Endodermal cell (in vitro differentiated cells): ENCODE results near the gene OGA. TPM values are rescaled to one million over a fixed set of nuclear protein-coding genes. Genes with fewer than 3 reads are reported as not detected.

Source experiments
- DNase-seq: peaks from one replicate; pipeline ENCODE4 v3.0.0-alpha.2; 2017
- H3K27ac ChIP-seq: 2 replicates; pipeline ENCODE4 v1.5.1; 2013; ENCODE audit warnings: mild to moderate bottlenecking, low read depth, low read length, moderate library complexity
- H3K27me3 ChIP-seq: 2 replicates; pipeline ENCODE4 v1.6.1; 2013; ENCODE audit warnings: mild to moderate bottlenecking, low read length, moderate library complexity; ENCODE audit not compliant: insufficient read depth, control insufficient read depth, poor library complexity, severe bottlenecking
- H3K36me3 ChIP-seq: 2 replicates; pipeline ENCODE4 v1.7.0; 2013; ENCODE audit warnings: mild to moderate bottlenecking, low read length, moderate library complexity; ENCODE audit not compliant: control insufficient read depth, insufficient read depth
- H3K4me1 ChIP-seq: one replicate; pipeline ENCODE4 v1.7.0; 2013; ENCODE audit warnings: low read length; ENCODE audit not compliant: control insufficient read depth, insufficient read depth
- H3K4me3 ChIP-seq: 2 replicates; pipeline ENCODE4 v1.5.1; 2013; ENCODE audit warnings: mild to moderate bottlenecking, low read length, moderate library complexity
- H3K9ac ChIP-seq: 2 replicates; pipeline ENCODE4 v1.6.1; 2013; ENCODE audit warnings: mild to moderate bottlenecking, low read length, moderate library complexity; ENCODE audit not compliant: poor library complexity, severe bottlenecking; ENCODE audit errors: extremely low read depth
- H3K9me3 ChIP-seq: 2 replicates; pipeline ENCODE4 v1.6.1; 2013; ENCODE audit warnings: mild to moderate bottlenecking, low read length, moderate library complexity; ENCODE audit not compliant: control insufficient read depth
- H3K27ac Mint-ChIP-seq: 2 replicates; pipeline ENCODE4 v1.8.0; 2020; ENCODE audit warnings: mixed read lengths
- H3K27me3 Mint-ChIP-seq: 2 replicates; pipeline ENCODE4 v1.8.0; 2021; ENCODE audit warnings: mild to moderate bottlenecking, mixed read lengths; ENCODE audit not compliant: insufficient read depth
- H3K36me3 Mint-ChIP-seq: 2 replicates; pipeline ENCODE4 v1.8.0; 2020; ENCODE audit warnings: low read depth, mixed read lengths
- H3K4me1 Mint-ChIP-seq: 2 replicates; pipeline ENCODE4 v1.8.0; 2020; ENCODE audit warnings: mixed read lengths
- H3K4me3 Mint-ChIP-seq: 2 replicates; pipeline ENCODE4 v1.8.0; 2020; ENCODE audit warnings: mild to moderate bottlenecking, moderate library complexity, mixed read lengths
- H3K9me3 Mint-ChIP-seq: 2 replicates; pipeline ENCODE4 v1.8.0; 2020; ENCODE audit warnings: mild to moderate bottlenecking, mixed read lengths
- WGBS, 2 experiments: methylation state at CpG; one replicate each; pipeline versions ENCODE4 v1.1.5 to v1.1.7; 2013; ENCODE audit warnings: missing lambda C conversion rate in 2 of 2, mixed read lengths in 1 of 2; ENCODE audit not compliant: insufficient coverage in 1 of 2, insufficient read length in 1 of 2; 5-methylcytosine and 5-hydroxymethylcytosine counted together
- total RNA-seq, 2 donors: library from RNA; stranded (reverse); fragmentation: NEBNext Ultra II Directional in 1 of 2; extraction: Animal tissue kit (Norgen Biotek cat#: 25700) in 1 of 2; gene quantifications; 2 replicates in 1 of 2; 3 replicates in 1 of 2; pipeline ENCODE4 v1.2.1, GENCODE V29; 2021
- TF ChIP-seq, protein P1 (sequence below): fragments of 200-600 bp; sonication (generic); conservative IDR thresholded peaks from 2 replicates; pipeline ENCODE4 v1.5.0; 2021; ENCODE audit warnings: antibody characterized with exemption, mild to moderate bottlenecking

The OGA gene
- total RNA-seq, 2 donors from 2014 or later = 138 to 149 TPM

DNA sequence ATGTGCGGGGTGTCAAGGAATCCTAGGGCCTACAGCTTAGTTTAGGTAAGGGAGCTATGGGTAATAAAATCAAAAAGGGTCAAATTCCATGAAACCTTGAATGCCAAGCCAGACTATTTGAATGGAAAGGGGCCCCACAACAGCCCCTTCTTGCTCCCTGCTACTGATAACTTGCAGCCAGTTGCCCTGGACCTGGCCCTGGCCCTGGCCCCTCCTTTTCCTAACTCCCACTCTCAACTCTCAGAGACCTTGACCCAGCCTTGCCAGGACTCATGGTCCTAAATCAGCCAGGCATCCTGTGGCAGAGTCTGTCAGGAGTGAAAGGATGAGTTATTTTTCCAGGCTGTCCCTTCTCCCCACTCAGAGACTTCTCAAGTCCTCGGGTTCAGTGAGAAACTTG, 19.5 kb upstream of the OGA start:
- peak; percentile 5 for DNase-seq
- Histone ChIP-seq H3K36me3 (no peaks in the 10 kb centered on the region), H3K4me1 (no peaks in the 10 kb centered on the region), H3K9ac (no peak overlapping the region), H3K9me3 (no peaks in the 10 kb centered on the region), H3K27ac (peak overlapping the region; percentile 9), H3K27me3 (peaks cover 15% of the 10 kb centered on the region), H3K4me3 (no peak overlapping the region)
- H3K9me3 Mint-ChIP-seq = no peaks in the 10 kb centered on the region
- 94 to 100% methylated on average over 2 of the region's 2 CpGs for WGBS, 2 experiments
- H3K27me3 Mint-ChIP-seq = peaks cover 35% of the 10 kb centered on the region
- TF ChIP-seq, protein P1, sequence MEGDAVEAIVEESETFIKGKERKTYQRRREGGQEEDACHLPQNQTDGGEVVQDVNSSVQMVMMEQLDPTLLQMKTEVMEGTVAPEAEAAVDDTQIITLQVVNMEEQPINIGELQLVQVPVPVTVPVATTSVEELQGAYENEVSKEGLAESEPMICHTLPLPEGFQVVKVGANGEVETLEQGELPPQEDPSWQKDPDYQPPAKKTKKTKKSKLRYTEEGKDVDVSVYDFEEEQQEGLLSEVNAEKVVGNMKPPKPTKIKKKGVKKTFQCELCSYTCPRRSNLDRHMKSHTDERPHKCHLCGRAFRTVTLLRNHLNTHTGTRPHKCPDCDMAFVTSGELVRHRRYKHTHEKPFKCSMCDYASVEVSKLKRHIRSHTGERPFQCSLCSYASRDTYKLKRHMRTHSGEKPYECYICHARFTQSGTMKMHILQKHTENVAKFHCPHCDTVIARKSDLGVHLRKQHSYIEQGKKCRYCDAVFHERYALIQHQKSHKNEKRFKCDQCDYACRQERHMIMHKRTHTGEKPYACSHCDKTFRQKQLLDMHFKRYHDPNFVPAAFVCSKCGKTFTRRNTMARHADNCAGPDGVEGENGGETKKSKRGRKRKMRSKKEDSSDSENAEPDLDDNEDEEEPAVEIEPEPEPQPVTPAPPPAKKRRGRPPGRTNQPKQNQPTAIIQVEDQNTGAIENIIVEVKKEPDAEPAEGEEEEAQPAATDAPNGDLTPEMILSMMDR = no peak
- no peak overlapping the region for H3K27ac Mint-ChIP-seq
- no peaks in the 10 kb centered on the region for H3K36me3 Mint-ChIP-seq
- H3K4me3 Mint-ChIP-seq = no peak overlapping the region
- peaks cover 15% of the 10 kb centered on the region for H3K4me1 Mint-ChIP-seq

DNA sequence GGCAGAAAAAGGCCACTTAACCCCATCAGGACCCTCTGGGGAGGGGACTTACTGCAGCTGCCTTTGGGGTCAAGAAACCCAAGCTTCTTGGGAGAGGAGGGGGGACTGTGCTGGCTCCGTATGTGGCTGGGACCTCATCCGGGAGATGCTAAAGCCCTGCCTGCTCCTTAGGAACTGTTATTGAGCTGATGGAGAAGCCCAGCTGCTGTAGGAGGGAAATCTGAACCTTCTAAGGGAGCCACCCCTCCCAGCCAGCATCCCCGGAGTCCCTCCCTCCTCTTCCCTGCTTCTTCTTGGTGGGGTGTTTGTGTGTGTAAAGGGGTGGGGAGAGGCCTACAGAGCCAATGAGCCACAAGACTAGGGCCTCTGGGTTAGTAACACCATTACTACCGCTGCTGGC, 17.1 kb upstream of the OGA start:
- peaks cover 9% of the 10 kb centered on the region for H3K4me1 Mint-ChIP-seq
- H3K27me3 Mint-ChIP-seq = peaks cover 17% of the 10 kb centered on the region
- TF ChIP-seq, protein P1 = no peak

DNA sequence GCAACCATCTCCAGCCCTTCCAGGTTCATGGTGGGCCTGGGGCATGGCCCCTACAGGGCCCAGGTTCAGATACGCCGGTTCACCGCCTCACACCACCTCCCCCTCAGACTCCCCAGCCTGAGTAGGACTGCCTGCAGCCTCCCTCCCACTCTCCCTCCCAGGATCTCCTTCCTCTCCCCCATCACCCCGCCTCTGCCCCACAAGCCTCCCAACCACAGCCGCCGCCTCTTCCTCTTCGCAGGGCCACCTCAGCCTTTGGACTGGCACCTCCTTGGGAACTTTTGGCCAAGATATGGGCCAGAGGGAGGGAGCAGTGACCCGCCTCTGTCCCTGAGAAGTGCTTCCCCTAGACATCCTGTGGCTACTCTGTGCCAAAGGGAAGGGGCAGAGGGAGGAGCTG, 16.1 kb upstream of the OGA start:
- Histone ChIP-seq H3K4me1 (no peaks in the 10 kb centered on the region), H3K9me3 (no peaks in the 10 kb centered on the region), H3K4me3 (no peak overlapping the region), H3K9ac (no peak overlapping the region), H3K27ac (no peak overlapping the region), H3K36me3 (no peaks in the 10 kb centered on the region), H3K27me3 (no peaks in the 10 kb centered on the region)
- Mint-ChIP-seq H3K4me1 (peaks cover 9% of the 10 kb centered on the region), H3K4me3 (no peak overlapping the region), H3K9me3 (no peaks in the 10 kb centered on the region), H3K36me3 (no peaks in the 10 kb centered on the region), H3K27me3 (peaks cover 14% of the 10 kb centered on the region), H3K27ac (no peak overlapping the region)
- WGBS, 2 experiments = 78 to 89% methylated on average over 4 to 8 of the region's 8 CpGs
- DNase-seq = no peak
- TF ChIP-seq, protein P1 = no peak

More for the DNA sequence above, 17.1 kb upstream of the OGA start:
- Histone ChIP-seq H3K4me1 (no peaks in the 10 kb centered on the region), H3K9ac (no peak overlapping the region), H3K9me3 (no peaks in the 10 kb centered on the region), H3K4me3 (no peak overlapping the region), H3K27me3 (no peaks in the 10 kb centered on the region), H3K27ac (no peak overlapping the region), H3K36me3 (no peaks in the 10 kb centered on the region)
- Mint-ChIP-seq H3K9me3 (no peaks in the 10 kb centered on the region), H3K4me3 (no peak overlapping the region), H3K36me3 (no peaks in the 10 kb centered on the region), H3K27ac (no peak overlapping the region)
- 87 to 100% methylated on average over 1 to 3 of the region's 4 CpGs for WGBS, 2 experiments
- no peak for DNase-seq
